HG02943 (cell line): Measurements from ENCODE around the gene SKIC2.
A peak's percentile ranks its signal among the peaks of the same experiment; 100 is the strongest.

Experiments
- ATAC-seq: cut with Tn5 transposase; IDR thresholded peaks from one replicate; pipeline ENCODE4 v1.9.1; 2021; ENCODE audit warnings: mild to moderate bottlenecking, low read depth, moderate library complexity; ENCODE audit not compliant: unreplicated experiment

The SKIC2 gene

GRCh38 chr6:31945154-31945506 is 13.8 kb upstream of the SKIC2 start:
- no peak for ATAC-seq

- no peak for ATAC-seq
Measured at GRCh38 chr6:31945507-31946369, 13.2 kb upstream of the SKIC2 start, which contains the start of gene CFB. Gene CFB, plus strand, starts transcription at chr6:31946095. Its CDS starts 127 bp downstream, at chr6:31946222.

GRCh38 chr6:31946370-31946885 is 12.5 kb upstream of the SKIC2 start:
- no peak for ATAC-seq

GRCh38 chr6:31947070-31947675 is 11.8 kb upstream of the SKIC2 start:
- no peak for ATAC-seq

GRCh38 chr6:31947864-31948263 is 11.1 kb upstream of the SKIC2 start:
- ATAC-seq: no peak

- ATAC-seq: no peak
Measured at GRCh38 chr6:31948306-31948705, 10.7 kb upstream of the SKIC2 start.

- ATAC-seq: no peak
Measured at GRCh38 chr6:31948753-31949413, 10.1 kb upstream of the SKIC2 start.

GRCh38 chr6:31949926-31950548 is 8.9 kb upstream of the SKIC2 start:
- no peak for ATAC-seq

- ATAC-seq: no peak
Measured at GRCh38 chr6:31952140-31952805, 6.7 kb upstream of the SKIC2 start.

- no peak for ATAC-seq
Measured at GRCh38 chr6:31952890-31953289, 6.1 kb upstream of the SKIC2 start.

- no peak for ATAC-seq
Measured at GRCh38 chr6:31954511-31954910, 4.5 kb upstream of the SKIC2 start.

GRCh38 chr6:31956796-31957195 is 2.2 kb upstream of the SKIC2 start:
- ATAC-seq: no peak

GRCh38 chr6:31958412-31958740 is 599 bp upstream of the SKIC2 start:
- peak; percentile 12 for ATAC-seq

GRCh38 chr6:31961616-31962015 is 2.6 kb downstream of the SKIC2 start:
- ATAC-seq: no peak

- no peak for ATAC-seq
Measured at GRCh38 chr6:31963921-31964320, 4.9 kb downstream of the SKIC2 start.

- ATAC-seq: no peak
Measured at GRCh38 chr6:31965700-31966099, 6.7 kb downstream of the SKIC2 start.

GRCh38 chr6:31966506-31966905 is 7.5 kb downstream of the SKIC2 start:
- ATAC-seq: no peak

GRCh38 chr6:31966997-31967925 is 8.3 kb downstream of the SKIC2 start:
- no peak for ATAC-seq

- no peak for ATAC-seq
Measured at GRCh38 chr6:31967926-31968320, 8.9 kb downstream of the SKIC2 start.
